Kidney (tissue), 14 donors: ENCODE data around the gene AMPD3. TPM values are rescaled to one million over a fixed set of nuclear protein-coding genes. Genes with fewer than 3 reads are reported as not detected.

ENCODE experiments used
- DNase-seq, 5 donors: peaks; one replicate each; pipeline ENCODE4 v3.0.0-alpha.2; 2013 to 2020
- FAIRE-seq: peaks from 2 replicates; lab custom pipeline; 2012; peaks lifted over from hg19 to GRCh38; lab: Jason Lieb, UNC
- H3K27ac ChIP-seq, 2 donors: one replicate each; pipeline ENCODE4 v1.7.0; 2013; ENCODE audit warnings: low read depth in 2 of 2, low read length in 2 of 2, inconsistent platforms in 1 of 2
- H3K27me3 ChIP-seq: one replicate; pipeline ENCODE4 v1.7.1; 2013; ENCODE audit warnings: low read length, inconsistent platforms; ENCODE audit not compliant: control insufficient read depth, insufficient read depth
- H3K36me3 ChIP-seq, 3 donors: one replicate each; pipeline versions ENCODE4 v1.7.0 to v1.7.1; 2013; ENCODE audit warnings: low read length in 3 of 3, control low read depth in 1 of 3, inconsistent platforms in 1 of 3; ENCODE audit not compliant: insufficient read depth in 3 of 3, control insufficient read depth in 2 of 3
- H3K4me1 ChIP-seq, 3 donors: one replicate each; pipeline versions ENCODE4 v1.7.0 to v1.7.1; 2013; ENCODE audit warnings: low read length in 3 of 3, inconsistent platforms in 1 of 3, low read depth in 1 of 3; ENCODE audit not compliant: control insufficient read depth in 2 of 3, insufficient read depth in 2 of 3
- H3K4me3 ChIP-seq, 3 donors: one replicate each; pipeline versions ENCODE4 v1.7.0 to v1.8.1; 2013; ENCODE audit warnings: low read length in 3 of 3, control low read depth in 1 of 3, inconsistent platforms in 1 of 3
- H3K9ac ChIP-seq, 3 donors: one replicate each; pipeline versions ENCODE4 v1.7.0 to v1.7.1; 2013; ENCODE audit warnings: low read length in 3 of 3, control low read depth in 1 of 3, inconsistent platforms in 1 of 3
- H3K9me3 ChIP-seq, 3 donors: one replicate each; pipeline versions ENCODE4 v1.7.0 to v1.7.1; 2013; ENCODE audit warnings: low read length in 3 of 3, control low read depth in 1 of 3, inconsistent platforms in 1 of 3; ENCODE audit not compliant: control insufficient read depth in 2 of 3, insufficient read depth in 1 of 3
- CTCF ChIP-seq: IDR thresholded peaks from 3 replicates; pipeline ENCODE4 v1.5.1; 2012; ENCODE audit warnings: mild to moderate bottlenecking, moderate library complexity, borderline replicate concordance; ENCODE audit not compliant: insufficient read depth; ENCODE audit errors: extremely low read depth
- intact Hi-C: fragments of 100-400 bp; cut with DNase I; formaldehyde crosslinking; loops from one replicate; pipeline ENCODE4 v1.11.1; 2022
- polyA plus RNA-seq: library from polyadenylated mRNA; stranded (reverse); fragments of 350-450 nt; fragmentation: Illumina TruSeq; extraction: RNeasy Lipid Tissue Mini Kit (QIAGEN cat#74804); gene quantifications from one replicate; pipeline ENCODE4 v1.2.3, GENCODE V29; 2014; ENCODE audit warnings: low read depth, low replicate concordance; ENCODE audit not compliant: insufficient read depth
- total RNA-seq: library from RNA; stranded (reverse); fragmentation: NEBNext Ultra II Directional; extraction: Animal tissue kit (Norgen Biotek cat#: 25700); gene quantifications from one replicate; pipeline ENCODE4 v1.2.1, GENCODE V29; 2021
- donor health status: control.
- donor health status: control.
- donor health status: control.
- donor health status: control.
- donor health status: control.
- donor health status: DM: yes; HTN: yes; CAD: no.
- donor health status: Normal renal cell carcinoma (clear cell type).

Gene AMPD3
- total and polyA plus RNA-seq, 2 donors from 2014 or later, result 8.4 to 16.5 TPM

- H3K4me1 ChIP-seq, result no peaks in the 10 kb centered on the region
- FAIRE-seq, result no peak
- intact Hi-C loops, result no loop called here
Measured at GRCh38 chr11:10439351-10439750, 15.7 kb upstream of the AMPD3 start.

GRCh38 chr11:10439924-10440323 lies 15.1 kb upstream of the AMPD3 start:
- no peak for TF ChIP-seq CTCF
- no peak overlapping the region for H3K9ac ChIP-seq
- no peak overlapping the region for H3K27ac ChIP-seq
- no peaks in the 10 kb centered on the region for H3K9me3 ChIP-seq
- DNase-seq (no peak), FAIRE-seq (no peak)
- intact Hi-C loops, result no loop called here
- no peaks in the 10 kb centered on the region for H3K36me3 ChIP-seq
- H3K4me1 ChIP-seq, result no peaks in the 10 kb centered on the region
- no peak overlapping the region for H3K4me3 ChIP-seq
- H3K27me3 ChIP-seq, result no peaks in the 10 kb centered on the region

More at GRCh38 chr11:10439351-10439750, 15.7 kb upstream of the AMPD3 start:
- Histone ChIP-seq H3K9ac (no peak overlapping the region), H3K27ac (no peak overlapping the region), H3K9me3 (peaks cover 0 to 3% (median 0%) of the 10 kb centered on the region in 3 donors), H3K4me3 (no peak overlapping the region), H3K36me3 (no peaks in the 10 kb centered on the region), H3K27me3 (no peaks in the 10 kb centered on the region)
- no peak for DNase-seq
- no peak for TF ChIP-seq CTCF

GRCh38 chr11:10440401-10440800 lies 14.7 kb upstream of the AMPD3 start:
- no peaks in the 10 kb centered on the region for H3K27me3 ChIP-seq
- no peak overlapping the region for H3K4me3 ChIP-seq
- H3K36me3 ChIP-seq, result no peaks in the 10 kb centered on the region
- H3K4me1 ChIP-seq, result no peaks in the 10 kb centered on the region
- TF ChIP-seq CTCF, result no peak
- intact Hi-C loops, result no loop called here
- no peak overlapping the region for H3K9ac ChIP-seq
- no peak overlapping the region for H3K27ac ChIP-seq
- FAIRE-seq (no peak), DNase-seq (no peak)
- H3K9me3 ChIP-seq, result no peaks in the 10 kb centered on the region

- intact Hi-C loops, result no loop called here
- FAIRE-seq, result no peak
Measured at GRCh38 chr11:10441091-10441490, 14.0 kb upstream of the AMPD3 start.

More at GRCh38 chr11:10441091-10441490, 14.0 kb upstream of the AMPD3 start:
- no peak for DNase-seq
- Histone ChIP-seq H3K4me3 (no peak overlapping the region), H3K27me3 (no peaks in the 10 kb centered on the region), H3K9ac (no peak overlapping the region), H3K4me1 (no peaks in the 10 kb centered on the region), H3K9me3 (no peaks in the 10 kb centered on the region), H3K36me3 (no peaks in the 10 kb centered on the region), H3K27ac (no peak overlapping the region)
- TF ChIP-seq CTCF, result no peak
